Measurements from ENCODE around the gene NDUFAF8.

NDUFAF8 gene

DNA sequence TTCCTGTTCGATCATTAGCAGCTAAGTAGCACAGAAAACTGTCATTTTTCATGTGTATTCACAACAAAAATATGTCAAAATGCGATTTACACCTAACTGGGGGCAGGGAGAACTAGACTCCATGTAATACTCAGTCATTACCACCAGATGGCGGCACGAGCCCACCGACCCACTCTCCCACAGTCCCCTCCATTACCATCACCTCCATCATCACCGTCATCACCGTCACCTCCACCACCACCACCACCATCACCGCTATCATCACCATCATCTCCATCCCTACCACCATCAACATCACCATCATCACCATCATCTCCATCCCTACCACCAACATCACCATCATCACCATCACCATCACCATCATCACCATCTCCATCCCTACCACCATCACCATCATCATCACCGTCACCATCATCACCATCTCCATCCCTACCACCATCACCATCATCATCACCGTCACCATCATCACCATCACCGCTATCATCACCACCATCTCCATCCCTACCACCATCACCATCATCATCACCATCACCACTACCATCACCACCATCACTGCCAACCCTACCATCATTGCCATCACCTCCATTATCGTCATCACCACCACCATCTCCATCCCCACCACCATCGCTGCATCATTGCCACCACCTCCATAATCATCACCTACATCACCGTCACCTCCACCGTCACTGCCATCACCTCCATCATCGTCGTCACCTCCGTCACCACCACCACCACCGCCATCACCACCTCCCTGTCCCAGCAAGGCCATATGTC lies 14.4 kb downstream of the NDUFAF8 start:
- no peak for DNase-seq (ENCODE audit: low read depth)

DNA sequence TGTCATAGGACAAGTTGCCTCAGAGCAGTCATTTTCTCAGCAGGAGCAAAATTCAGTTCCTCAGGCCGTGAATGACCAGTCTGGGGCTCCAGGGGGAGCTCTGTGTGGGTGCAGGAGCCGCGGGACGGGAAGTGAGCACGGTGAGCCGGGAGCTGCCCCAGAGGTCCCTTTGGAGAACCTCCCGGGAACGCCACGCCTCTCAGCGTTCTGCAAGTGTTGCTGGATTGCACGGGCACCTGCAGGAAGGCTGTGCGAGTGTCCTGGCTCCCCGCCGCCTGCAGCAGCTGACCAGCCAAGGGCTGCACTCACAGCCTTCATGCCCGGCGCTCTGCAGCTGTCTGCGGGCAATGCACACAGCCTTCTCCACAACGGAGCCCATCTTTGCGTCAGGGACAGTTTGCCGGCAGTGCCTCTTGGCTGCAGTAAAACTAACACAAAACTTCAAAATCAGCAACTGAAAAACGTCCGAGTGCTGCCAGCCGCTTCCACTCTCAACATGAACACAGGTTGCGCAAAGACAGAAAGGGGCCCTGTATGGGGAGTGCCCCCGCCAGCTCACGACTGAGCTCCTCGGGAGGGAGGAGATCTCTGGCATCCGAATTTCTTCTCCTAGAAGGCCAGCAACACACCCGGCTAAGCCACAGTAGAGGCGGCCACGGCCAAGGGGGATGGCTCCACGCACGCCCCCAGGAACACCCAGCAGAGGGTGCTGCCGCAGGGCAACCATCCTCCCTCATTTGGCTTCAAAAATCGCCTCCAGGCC lies 16.0 kb downstream of the NDUFAF8 start:
- DNase-seq (ENCODE audit: low read depth), result peak; percentile 77

DNA sequence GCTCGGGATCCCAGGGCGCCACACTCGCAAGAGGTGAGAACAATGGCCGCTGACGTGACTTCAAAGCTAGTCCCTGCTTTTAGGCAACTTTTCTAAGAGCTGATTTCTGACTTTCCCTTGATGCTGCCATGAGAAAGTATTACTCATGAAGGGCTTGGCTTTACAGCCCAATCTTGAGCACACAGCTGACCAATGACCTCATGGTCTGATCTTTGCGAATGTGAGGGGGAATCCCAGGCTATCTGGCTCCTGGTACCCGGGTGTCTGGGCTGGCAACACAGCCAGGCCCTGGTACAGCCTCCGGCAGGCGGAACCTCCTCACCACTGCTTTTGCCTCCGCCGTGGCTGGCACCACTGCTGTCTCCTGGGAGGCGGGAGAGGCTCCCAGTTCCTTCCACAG lies 17.5 kb downstream of the NDUFAF8 start:
- peak; percentile 75 for DNase-seq (ENCODE audit: low read depth)

DNA sequence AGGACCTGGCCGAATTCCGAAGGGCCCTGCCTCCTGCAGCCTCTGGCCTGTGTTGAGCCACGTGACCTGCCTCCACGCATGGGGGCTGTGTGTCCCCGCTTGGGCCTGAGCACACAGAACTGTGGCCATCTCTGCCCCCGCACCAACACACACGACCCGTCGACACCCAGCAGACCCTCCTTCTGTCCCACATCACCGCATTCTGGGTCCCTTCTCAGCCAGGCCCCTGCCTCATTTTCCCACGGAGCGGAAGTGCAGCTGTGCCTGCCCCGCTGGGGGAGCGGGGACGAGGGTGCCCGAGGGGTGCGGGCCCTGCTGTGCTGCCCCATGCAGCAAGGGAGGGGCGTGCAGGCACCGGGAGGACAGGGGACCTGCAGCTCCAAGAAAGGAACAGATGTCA lies 18.4 kb downstream of the NDUFAF8 start:
- no peak for DNase-seq (ENCODE audit: low read depth)

DNA sequence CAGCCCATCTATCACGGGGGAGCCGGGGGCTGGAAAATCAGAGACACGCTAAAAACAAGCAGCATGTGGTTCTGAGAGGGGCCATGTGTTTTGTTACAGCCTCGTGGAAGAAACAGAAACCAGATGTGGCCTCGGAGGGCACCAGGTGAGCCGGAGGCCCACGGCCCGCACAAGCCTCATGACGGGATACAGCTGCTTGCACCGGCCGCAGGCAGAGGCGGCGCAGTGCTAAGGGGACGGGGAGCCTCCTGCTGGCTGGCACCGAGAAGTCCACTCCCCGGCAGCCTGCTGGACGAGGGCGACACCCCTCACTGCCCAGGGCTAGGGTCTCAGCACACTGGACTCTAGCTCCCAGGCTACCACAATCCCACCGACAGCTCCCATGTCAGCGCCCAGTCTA lies 19.2 kb downstream of the NDUFAF8 start:
- DNase-seq (ENCODE audit: low read depth), result no peak

DNA sequence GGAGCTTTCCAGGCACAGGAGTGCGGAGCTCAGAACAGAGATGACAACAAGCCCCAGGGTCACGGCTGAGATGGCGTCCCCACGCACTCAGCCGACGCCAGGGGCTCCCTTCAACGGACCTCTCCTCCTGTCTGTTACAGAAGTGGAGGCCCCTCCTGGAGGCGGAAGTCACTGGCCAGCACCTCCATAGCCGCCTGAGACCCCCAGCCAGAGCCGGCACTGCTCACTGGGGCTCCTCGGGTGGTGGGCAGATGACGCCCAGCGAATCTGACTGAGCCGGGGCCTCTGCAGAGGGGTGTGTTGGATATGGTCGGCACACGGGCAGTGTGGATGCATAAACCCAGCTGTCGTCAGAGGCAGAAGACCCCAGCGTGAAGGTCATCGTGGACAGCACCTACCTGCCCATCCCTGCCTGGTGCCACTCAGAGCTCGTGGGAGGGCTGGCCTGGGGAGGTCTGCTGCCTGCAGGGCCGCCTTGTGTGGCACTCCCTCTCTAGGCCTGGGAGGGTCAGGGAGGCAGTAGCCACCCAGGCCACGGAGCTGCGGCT lies 20.0 kb downstream of the NDUFAF8 start:
- DNase-seq (ENCODE audit: low read depth), result no peak

DNA sequence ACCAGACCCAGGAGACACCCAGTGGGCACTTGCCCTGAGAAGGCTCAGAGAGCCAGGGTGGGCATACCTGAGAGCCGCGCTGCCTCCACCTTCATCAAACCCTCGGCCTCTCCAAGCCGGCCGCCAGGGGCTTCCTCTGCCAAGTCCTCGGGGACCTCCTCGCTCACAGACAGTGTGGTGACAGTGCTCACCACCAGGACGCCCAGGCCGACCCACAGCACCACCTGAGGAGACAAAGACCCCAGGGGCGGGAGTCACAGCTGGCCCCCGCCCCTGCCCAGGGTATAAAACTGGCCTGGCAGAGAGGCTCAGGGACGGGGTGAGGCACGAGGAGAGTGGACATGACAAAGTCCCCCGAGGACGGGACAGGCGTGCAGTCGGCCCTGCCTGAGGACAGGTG lies 21.1 kb downstream of the NDUFAF8 start:
- no peak for DNase-seq (ENCODE audit: low read depth)

DNA sequence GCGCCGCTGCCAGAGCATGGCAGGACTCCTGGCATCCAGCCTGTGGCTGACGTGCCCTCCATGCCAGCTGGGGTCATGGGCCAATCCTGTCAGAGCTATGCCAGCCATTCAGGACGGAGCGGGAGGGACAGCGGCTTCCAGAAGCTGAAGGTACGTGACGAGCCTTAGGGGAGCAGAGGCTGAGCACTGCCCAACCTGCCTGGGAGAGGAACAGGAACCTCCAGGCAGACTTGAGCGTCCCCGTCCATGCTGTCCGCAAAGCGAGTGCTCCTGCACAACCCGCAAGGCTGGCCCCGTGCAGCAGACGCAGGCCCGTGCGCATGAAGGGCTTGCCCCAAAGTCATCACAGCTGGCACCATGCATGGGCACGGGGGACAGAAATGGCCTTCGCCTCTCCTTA lies 21.5 kb downstream of the NDUFAF8 start:
- DNase-seq (ENCODE audit: low read depth), result no peak

DNA sequence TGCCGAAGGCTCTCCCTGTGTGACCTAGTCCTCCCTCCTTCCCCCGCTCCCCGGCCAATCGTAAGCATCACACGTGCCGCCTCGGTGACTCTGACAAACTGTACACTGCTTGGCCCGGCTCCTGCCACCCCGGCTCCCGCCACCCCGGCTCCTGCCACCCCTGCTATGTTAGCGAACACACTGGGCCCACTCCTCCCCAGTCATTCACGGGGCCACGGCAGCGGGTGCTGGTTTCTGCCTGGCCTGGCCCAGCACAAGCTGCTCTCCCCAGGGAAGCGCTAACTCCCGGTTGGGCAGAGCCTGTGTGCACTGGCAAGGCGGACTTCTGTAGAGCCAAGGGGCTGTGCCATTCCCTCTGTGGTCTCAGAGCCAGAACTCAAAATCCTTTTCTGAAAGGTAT lies 22.0 kb downstream of the NDUFAF8 start:
- DNase-seq (ENCODE audit: low read depth), result no peak

DNA sequence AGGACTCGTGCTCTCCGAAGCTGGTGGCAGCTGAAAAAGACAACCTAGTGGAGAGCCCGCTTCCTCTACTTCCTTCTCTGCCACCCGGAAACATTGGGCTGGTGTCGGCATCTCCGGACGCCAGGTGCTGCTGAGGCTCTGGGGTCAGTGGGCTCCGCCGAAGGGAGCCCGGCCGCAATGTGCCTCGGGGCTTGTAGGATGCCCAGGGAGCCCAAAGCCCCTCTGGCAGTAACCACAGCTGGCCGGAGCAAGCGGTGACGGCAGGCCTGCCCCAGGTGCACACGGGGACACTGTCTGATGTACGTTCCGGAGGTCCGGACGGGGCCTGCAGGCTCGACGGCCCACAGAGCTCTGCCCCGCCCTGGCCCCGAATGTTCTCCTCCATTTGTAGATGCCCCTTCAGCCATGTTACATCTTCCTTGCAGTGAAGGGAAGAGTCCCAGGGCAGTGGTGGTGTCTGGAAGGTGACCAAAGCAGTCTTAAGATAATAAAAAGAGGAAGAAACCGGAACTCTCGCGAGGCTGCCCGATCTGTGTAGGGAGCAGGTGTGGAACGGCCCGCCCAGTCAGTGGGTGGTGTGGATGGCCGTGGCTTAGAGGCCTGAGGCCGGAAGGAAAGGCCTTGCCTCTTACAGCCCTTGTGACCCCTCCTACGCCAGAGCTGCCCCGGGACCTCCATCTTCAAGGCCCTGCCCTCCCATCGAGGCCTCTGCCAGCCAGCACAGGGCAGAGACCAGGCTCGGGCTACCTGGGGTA lies 22.6 kb downstream of the NDUFAF8 start:
- DNase-seq (ENCODE audit: low read depth), result no peak

DNA sequence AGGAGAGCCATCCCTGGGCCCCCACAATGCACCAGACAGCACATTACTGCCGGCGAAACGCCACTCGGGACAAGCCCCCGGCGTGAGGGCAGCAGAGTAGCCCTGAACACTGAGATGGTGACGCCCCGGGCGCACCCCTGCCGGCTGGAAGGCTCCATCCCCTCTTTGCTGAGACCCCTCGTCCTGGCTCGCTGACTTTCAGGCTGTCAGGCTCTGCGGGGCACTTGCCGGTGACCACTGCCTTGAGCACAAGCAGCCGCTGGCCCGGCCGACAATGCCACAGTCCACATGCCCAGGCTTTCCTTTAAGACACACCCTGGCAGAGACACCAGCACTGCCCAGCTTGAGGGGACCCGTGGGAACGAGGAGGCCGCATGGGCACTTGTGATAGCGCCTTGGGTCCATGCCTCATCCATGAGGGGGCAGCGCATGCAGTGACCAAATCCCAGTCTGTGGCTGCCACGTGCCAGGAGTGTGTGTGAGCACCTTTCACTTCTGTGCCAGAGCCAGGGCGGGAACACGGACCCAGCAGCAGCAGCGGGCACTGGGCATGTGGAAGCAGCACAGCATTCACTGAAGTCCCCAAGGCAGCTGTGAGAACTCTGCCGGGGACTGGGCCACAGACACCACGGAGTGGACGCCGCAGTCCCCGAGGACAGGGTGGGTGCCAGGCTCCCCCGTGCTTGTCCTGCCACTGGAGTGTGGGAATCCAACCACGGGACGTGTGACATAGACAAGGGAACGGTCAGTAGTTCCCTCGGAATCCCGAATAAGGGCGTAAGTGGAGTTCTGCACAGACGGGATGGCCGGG lies 24.5 kb downstream of the NDUFAF8 start:
- DNase-seq (ENCODE audit: low read depth), result no peak

DNA sequence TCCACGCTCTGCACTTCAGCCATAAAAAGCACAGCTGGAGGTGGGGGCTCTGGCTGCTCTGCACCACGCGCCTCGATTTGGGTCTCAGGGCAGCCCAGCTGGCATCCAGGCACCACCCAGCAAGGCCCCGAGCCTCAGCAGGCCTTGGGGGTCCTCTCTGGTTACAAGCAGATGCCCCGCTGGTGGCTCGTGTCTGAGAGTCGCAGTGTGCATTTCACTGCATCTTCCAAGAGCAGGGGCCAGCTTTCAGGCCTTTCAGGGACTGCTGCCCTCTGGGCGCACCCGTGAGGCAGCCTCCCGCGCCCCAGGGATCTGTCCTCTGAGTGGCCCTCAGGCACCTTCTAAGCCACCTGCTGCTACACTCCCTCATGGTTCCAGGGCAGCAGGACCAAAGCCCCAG lies 25.5 kb downstream of the NDUFAF8 start:
- DNase-seq (ENCODE audit: low read depth), result no peak

DNA sequence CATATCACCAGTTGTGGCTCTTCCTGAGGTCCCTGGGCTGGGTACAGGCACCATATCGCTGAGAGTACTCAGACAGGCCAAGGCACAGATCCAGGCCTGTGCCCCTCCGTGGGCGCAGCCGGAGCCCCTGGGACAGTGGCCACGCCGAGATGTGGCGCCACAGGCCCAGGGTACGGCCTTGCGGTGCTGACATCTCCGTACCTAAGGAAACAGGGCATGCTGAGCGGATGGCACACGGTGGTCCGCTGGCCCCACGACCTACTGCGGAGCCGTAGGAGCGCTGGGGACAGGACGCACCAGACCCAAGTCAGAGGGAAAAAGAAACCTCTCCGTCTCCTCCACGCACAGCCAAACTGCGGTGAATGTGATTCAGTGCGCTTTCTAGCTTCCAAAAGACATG lies 26.5 kb downstream of the NDUFAF8 start:
- DNase-seq (ENCODE audit: low read depth), result no peak

DNA sequence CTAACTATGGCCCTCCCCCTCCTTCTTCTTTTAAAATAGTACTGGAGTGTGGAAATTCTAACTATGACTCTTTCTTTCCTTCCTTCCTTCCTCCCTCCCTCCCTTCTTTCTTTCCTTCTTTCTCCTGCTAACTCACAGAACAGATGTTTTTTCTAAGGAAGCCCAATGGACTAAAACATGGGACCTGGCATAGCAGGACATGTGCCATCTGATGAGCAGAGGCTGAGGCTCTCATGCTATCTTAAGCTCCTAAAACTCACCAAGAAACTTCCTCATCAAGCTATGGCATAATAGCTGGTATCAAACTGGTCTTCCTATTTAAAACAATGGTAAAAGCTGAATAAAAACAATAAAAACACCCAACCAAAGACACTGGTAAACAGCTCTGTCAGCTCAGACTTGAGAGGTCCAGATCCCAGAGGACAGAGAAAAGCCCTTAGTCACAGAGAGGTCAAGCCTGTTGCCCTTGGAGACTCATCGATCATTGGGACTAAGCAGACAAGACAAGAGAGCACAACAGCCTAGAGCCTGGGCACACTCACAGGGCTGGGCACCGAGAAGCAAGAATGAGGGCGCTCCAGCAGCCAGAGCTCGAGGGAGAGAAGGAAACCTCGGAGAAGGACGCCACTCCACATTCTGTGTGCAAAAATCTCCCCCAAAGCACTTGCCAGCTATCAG lies 28.4 kb downstream of the NDUFAF8 start:
- no peak for DNase-seq (ENCODE audit: low read depth)

DNA sequence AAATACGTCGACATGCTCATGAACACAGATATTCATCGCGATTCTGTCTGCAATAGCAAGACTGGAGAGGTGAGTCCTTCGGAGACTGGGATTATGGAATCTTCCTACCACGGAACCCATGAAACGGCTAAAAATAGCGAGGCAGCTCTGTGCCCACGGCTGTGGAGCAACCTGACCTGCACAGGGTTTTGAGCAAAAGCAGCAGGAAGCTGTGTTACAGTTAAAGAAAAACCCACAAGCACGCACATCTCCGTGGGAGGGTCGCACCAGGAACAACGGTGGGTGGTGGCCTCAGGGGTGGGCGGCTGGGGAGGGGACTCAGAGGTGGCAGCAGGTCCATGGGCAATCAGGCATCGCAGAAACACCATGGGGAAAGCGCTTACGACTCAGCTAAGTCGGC lies 31.2 kb downstream of the NDUFAF8 start:
- DNase-seq (ENCODE audit: low read depth), result no peak

DNA sequence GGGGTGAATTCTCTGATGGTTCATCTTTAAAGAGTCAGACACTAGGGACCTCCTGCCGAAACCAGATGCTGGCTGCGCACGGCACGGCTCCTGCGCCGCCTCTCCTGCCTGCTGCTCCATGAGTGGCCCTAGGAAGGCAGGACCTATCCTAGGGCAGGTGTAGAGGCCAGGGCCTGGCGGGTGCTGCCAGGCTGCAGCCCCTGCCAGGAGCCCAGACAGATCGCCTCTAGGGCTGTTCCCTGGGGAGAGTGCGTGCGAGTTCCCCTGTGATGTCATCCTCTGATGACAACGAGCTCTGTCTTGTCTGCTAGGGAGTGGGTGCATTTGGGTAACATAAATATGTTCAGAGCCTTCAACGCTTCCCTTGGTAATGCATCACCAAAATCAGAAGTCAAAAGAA lies 32.1 kb downstream of the NDUFAF8 start:
- DNase-seq (ENCODE audit: low read depth), result no peak

DNA sequence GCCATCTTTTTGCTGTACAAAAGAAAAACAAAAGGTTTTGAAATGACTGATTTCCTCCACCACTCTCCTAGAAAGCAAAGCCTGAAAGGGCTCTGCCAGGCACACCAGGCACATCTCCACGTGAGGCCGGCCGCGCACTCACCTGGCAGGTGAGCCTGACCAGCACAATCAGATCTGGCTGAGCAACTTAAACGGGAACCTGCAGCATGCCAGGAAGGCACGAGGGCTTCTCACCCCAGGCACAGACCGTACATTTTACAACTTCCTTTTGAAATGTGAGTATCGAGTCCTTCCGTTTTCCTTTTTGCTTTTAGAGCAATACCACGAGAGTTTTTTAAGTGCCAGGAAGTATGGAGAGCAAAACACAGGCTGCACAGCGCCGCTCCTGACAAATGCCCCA lies 33.5 kb downstream of the NDUFAF8 start:
- no peak for DNase-seq (ENCODE audit: low read depth)

DNA sequence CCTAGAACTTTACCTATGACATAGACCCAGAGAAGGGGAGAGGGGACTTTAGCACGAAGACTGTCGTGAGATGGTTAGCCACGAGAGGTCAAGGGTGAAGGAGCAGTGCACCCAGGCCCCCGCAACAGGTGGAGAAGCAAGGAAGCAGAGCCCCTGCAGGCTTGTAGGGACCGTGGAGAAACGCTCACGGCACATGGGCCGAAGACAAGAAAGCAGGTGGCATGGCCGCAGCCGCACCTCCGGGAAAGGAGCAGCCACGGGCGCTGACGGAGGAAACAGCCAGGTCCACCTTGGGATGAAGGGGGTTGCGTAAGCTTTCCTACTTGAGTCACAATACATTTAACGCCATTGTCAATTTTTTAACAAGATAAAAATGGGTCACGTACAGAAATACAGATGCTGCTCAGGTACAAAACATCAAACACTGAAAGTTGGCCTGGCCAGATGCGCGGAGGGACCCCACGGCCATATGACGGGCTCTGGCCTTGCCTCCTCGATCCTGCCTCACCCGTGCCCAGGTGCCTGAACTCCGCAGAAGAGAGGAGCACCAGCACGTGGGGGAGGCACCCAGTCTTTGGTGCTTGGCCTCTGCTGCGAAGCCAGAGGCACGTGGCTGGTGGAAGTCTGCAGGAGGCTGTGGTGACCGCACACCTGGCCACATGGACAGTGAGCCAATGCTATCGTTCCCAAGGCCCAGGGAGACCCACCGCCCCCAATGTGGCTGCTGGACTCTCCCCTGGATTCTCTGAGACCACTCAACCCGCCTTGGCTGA lies 34.8 kb downstream of the NDUFAF8 start:
- no peak for DNase-seq (ENCODE audit: low read depth)

DNA sequence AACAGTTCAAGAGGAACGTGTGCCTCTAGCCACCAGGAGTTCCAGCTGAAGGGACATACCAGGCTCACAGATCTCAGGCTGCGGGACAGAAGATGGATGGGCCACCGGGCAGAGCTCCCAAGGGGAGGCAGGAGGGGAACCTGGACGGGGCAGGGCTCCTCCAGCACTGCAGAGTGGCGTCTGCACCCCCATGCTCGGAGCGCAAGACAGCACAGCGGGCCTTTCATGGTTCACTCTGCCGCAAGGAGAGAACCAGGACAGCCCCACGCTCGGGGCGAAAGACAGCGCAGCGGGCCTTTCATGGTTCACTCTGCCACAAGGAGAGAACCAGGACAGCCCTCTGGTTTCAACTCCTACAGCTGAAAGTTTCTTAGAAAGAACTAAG lies 35.3 kb downstream of the NDUFAF8 start:
- DNase-seq (ENCODE audit: low read depth), result no peak

DNA sequence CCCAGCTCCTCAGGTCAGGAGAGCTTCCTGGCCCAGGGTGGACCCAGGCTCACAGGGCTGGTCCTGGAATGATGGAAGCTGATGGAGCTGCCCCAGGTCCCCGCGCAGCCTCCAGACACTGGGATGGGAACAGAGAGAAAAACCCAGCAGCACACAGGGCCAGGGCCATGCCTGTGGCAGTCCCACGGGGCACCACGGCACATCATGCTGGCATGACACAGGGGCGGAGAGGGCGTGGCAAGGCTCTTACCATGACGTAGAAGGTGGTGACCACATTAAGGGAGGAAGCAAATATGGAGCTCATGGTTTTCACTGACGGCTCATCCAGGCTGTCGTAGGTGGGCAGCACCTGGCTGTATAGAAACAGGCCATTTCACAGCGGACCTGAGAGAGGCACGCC lies 37.7 kb downstream of the NDUFAF8 start:
- no peak for DNase-seq (ENCODE audit: low read depth)

DNA sequence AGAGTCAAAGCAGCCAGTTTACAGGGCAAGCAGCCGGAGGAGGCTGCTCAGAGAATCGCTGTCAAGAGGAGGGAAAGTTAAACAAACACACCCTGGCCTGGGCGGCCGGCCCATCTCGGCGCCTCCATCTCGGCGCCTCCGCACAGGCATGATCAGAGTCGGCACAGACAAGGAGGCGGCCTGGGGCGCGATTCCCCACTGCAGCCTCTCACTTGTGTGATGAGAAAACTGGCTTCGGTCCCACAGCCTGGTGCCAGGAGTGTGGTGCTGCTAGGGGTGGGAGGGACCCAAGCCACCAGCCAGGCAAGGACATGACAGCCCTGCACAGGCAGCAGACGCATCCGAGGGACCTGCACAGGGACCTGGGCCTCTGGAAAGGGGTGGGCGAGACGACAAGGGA lies 38.3 kb downstream of the NDUFAF8 start:
- no peak for DNase-seq (ENCODE audit: low read depth)
